ENCODE measurements around the gene PRKCB.

DNA sequence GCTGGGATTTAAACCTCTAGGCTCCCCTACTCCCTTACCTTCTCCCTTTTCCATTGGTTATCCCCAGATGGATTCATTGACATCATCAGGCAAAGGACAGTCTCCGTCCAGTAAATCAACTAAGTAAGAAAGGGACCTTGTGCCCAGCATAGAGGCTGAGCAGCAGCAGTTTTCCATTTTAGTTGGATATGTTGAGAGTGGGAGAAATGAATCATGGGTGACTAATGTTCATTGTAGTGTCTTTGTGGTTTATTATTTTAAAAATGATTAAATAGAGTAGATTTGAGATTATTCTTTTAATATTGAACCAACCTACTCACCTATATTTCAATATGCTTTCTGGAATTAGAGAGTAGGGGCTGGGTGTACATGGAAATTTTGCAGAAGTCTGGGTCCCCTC lies 321.0 kb downstream of the PRKCB start:
- TF ChIP-seq CTCF (optimal IDR thresholded peaks at IDR 0.05 in 1 of 3, IDR thresholded peaks at IDR 0.05 in 1 of 3, conservative IDR thresholded peaks at IDR 0.05 in 1 of 3; ENCODE audit: extremely low read depth in 1 of 3, insufficient read depth in 2 of 3, low read length in 3 of 3) (no peak), EZH2 (IDR thresholded peaks at IDR 0.05; ENCODE audit: low read length) (no peak)

All from keratinocyte (primary cell).